Adrenal gland (tissue), 12 donors: Measurements from ENCODE around the gene COL20A1. TPM values are rescaled to one million over a fixed set of nuclear protein-coding genes. Genes with fewer than 3 reads are reported as not detected.

Source experiments
- DNase-seq, 7 donors: peaks; one replicate each; pipeline ENCODE4 v3.0.0-alpha.2; 2019 to 2020
- H3K27ac ChIP-seq, 5 donors: fragments of 200-600 bp; sonication (generic) in 4 of 5; 1 replicate in 3 of 5; 2 replicates in 2 of 5; pipeline versions ENCODE4 v1.5.1 to v1.8.0; 2016 to 2020; ENCODE audit warnings: mild to moderate bottlenecking in 1 of 5
- H3K27me3 ChIP-seq: fragments of 200-600 bp; 2 replicates; pipeline ENCODE4 v1.8.0; 2021
- H3K36me3 ChIP-seq, 2 donors: fragments of 200-600 bp; replicated peaks in 1 of 2; 1 replicate in 1 of 2; 2 replicates in 1 of 2; pipeline versions ENCODE4 v1.5.1 to v1.8.0; 2018 to 2022
- H3K4me1 ChIP-seq, 2 donors: fragments of 200-600 bp; replicated peaks in 1 of 2; 1 replicate in 1 of 2; 2 replicates in 1 of 2; pipeline versions ENCODE4 v1.5.1 to v1.8.0; 2018 to 2021
- H3K4me3 ChIP-seq, 4 donors: fragments of 200-600 bp; sonication (generic) in 3 of 4; one replicate each; pipeline ENCODE4 v1.5.1; 2016 to 2018
- H3K9me3 ChIP-seq, 3 donors: fragments of 200-600 bp; sonication (generic) in 1 of 3; replicated peaks in 1 of 3; 1 replicate in 2 of 3; 2 replicates in 1 of 3; pipeline versions ENCODE4 v1.5.1 to v1.8.0; 2016 to 2021
- POLR2A ChIP-seq, 2 donors: fragments of 450-650 bp; IDR thresholded peaks; one replicate each; pipeline ENCODE4 v1.6.1; 2017; ENCODE audit warnings: antibody characterized with exemption in 2 of 2, mild to moderate bottlenecking in 2 of 2, moderate library complexity in 1 of 2
- WGBS, 4 donors: extraction: QIAGEN DNeasy Blood & Tissue Kit in 2 of 4; methylation state at CpG; one replicate each; pipeline versions ENCODE4 v1.1.5 to v1.1.7; 2013 to 2017; 5-methylcytosine and 5-hydroxymethylcytosine counted together
- intact Hi-C, 2 donors: fragments of 100-400 bp; cut with DNase I; formaldehyde crosslinking; loops; one replicate each; pipeline versions ENCODE4 v1.14.1 to v1.15.0; 2022 to 2023
- polyA plus RNA-seq, 3 donors: library from polyadenylated mRNA; stranded (reverse); fragments of 200-250 nt in 2 of 3; fragments of 350-450 nt in 1 of 3; fragmentation: Illumina TruSeq in 1 of 3; extraction: RNeasy Lipid Tissue Mini Kit (QIAGEN cat#74804) in 1 of 3; gene quantifications; one replicate each; pipeline ENCODE4 v1.2.3, GENCODE V29; 2013 to 2014
- total RNA-seq, 9 donors: library from RNA; depleted of rRNA in 4 of 9; stranded (reverse); fragments of >200 nt in 4 of 9; fragments of 120-200 nt in 1 of 9; fragmentation: NEBNext Ultra II Directional in 1 of 9; extraction: Animal tissue kit (Norgen Biotek cat#: 25700) in 1 of 9; gene quantifications; one replicate each; pipeline versions ENCODE4 v1.1.0 to v1.2.4, GENCODE V29; 2013 to 2023
- TF ChIP-seq, protein P1 (sequence below), 6 experiments: fragments of 450-650 bp in 4 of 6; fragments of 200-600 bp in 2 of 6; sonication (generic) in 1 of 6; IDR thresholded peaks; 1 replicate in 5 of 6; 2 replicates in 1 of 6; pipeline versions ENCODE4 v1.5.1 to v1.8.0; 2016 to 2021; ENCODE audit warnings: antibody characterized with exemption in 6 of 6, mild to moderate bottlenecking in 2 of 6, moderate library complexity in 1 of 6
- donor health status: healthy with polysubstance abuse.
- donor health status: Bipolar disorder and iron deficiency.
- donor health status: DM: yes; HTN: yes; CAD: no.
- donor health status: DM: no; HTN: no; CAD: no.
- donor health status: DM: no; HTN: no; CAD: no.
- donor health status: DM: yes; HTN: yes; CAD: no.

The COL20A1 gene
- total and polyA plus RNA-seq, 12 donors: 0.09 to 0.97 (median 0.26) TPM; not detected in 6

DNA sequence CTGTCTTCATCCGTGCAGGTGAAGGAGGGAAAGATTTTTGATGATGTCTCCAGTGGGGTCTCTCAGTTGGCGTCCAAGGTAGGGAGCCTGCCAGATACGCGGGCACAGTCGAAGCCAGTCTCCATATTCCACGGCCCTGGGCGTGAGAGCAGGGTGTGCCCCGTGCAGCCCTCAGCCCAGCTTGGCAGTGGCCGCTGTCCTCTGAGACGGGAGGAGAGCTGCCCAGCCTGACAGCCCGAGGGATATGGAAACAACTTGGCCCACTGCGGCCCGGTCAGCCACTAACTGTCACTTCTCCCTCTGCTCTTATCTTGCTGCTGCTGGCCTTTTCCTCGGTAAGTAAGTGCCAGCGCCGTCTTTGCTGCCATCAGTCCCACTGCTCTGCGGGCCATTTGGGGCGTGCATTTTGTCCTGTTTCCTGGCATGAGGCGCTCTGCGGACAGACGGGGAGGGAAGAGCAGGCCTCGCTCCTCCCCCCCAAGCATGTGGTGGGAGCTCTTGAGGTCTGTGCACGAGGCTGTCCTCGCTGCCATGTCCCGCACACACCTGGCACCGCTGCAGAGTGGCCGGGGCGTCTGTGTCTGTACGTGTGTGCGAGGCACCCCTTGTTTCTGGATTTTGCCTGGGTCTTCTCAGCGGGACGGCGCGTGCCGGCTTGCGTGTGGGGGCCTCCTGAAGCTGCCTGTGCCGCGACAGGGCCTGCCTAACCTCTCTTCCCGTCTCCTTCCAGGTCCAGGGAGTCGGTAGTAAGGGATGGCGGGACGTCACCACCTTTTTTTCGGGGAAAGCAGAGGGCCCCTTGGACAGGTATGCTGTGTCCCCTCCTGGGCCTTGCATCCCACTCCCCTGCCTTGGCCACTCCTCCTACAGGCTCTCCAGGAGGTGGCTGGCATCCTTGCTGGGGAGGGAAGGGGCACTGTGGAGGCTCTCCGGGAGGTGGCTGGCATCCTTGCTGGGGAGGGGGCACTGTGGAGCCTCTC, 7.1 kb upstream of the COL20A1 start:
- 91 to 95% (median 94%) methylated on average over 29 to 44 of the region's 44 CpGs for WGBS, 4 donors
- DNase-seq: no peak
- H3K4me1 ChIP-seq: no peaks in the 10 kb centered on the region
- H3K27me3 ChIP-seq: no peaks in the 10 kb centered on the region
- H3K9me3 ChIP-seq: no peaks in the 10 kb centered on the region
- H3K4me3 ChIP-seq: no peak overlapping the region
- H3K36me3 ChIP-seq: peaks cover 0 to 50% of the 10 kb centered on the region in 2 donors
- H3K27ac ChIP-seq: no peak overlapping the region
- TF ChIP-seq POLR2A (IDR thresholded peaks at IDR 0.05): no peak
- TF ChIP-seq, protein P1, sequence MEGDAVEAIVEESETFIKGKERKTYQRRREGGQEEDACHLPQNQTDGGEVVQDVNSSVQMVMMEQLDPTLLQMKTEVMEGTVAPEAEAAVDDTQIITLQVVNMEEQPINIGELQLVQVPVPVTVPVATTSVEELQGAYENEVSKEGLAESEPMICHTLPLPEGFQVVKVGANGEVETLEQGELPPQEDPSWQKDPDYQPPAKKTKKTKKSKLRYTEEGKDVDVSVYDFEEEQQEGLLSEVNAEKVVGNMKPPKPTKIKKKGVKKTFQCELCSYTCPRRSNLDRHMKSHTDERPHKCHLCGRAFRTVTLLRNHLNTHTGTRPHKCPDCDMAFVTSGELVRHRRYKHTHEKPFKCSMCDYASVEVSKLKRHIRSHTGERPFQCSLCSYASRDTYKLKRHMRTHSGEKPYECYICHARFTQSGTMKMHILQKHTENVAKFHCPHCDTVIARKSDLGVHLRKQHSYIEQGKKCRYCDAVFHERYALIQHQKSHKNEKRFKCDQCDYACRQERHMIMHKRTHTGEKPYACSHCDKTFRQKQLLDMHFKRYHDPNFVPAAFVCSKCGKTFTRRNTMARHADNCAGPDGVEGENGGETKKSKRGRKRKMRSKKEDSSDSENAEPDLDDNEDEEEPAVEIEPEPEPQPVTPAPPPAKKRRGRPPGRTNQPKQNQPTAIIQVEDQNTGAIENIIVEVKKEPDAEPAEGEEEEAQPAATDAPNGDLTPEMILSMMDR (IDR thresholded peaks at IDR 0.05): no peak
- intact Hi-C loops: no loop called here

DNA sequence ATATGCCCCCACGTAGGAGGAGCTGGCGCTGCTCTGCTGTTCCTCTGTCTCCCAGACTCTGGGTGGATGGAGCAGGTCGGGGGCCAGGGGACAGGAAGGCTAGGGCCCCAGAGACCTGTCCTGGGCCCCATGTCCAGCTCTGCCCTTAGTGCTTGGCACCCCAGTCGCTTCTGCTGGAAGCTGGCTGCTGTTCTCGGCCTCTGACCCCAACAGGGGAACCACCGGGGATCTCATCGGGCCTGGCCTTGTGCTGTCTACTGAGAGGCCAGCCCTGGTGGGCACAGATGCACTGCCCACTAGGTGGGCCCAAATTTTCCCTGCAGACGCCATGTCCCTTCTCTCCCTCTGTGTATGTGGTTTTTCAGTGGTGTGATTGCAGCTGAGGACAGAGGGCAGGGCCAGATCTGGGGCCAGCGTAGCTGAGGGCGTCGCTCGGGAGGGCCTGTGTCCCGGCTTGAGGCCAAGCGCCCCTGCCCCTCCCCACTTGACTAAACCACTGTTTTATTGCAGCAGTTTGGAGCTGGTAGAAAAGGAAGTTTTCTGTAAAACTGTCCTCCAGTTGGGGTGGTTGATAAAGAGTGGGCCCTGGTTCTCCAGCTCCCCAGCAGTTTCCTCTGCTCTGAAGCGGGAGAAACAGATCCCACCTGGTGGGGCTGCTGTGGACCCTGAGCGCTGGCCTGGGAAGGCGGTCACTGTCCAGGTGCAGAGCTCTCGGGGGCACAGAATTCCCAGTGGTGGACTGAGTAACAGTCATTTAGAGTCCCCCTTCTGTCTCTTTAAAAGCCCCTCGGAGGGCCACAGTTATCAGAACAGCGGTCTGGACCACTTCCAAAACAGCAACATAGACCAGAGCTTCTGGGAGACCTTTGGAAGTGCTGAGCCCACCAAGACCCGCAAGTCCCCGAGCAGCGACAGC, 5.9 kb upstream of the COL20A1 start:
- H3K36me3 ChIP-seq: peaks cover 0 to 40% of the 10 kb centered on the region in 2 donors

DNA sequence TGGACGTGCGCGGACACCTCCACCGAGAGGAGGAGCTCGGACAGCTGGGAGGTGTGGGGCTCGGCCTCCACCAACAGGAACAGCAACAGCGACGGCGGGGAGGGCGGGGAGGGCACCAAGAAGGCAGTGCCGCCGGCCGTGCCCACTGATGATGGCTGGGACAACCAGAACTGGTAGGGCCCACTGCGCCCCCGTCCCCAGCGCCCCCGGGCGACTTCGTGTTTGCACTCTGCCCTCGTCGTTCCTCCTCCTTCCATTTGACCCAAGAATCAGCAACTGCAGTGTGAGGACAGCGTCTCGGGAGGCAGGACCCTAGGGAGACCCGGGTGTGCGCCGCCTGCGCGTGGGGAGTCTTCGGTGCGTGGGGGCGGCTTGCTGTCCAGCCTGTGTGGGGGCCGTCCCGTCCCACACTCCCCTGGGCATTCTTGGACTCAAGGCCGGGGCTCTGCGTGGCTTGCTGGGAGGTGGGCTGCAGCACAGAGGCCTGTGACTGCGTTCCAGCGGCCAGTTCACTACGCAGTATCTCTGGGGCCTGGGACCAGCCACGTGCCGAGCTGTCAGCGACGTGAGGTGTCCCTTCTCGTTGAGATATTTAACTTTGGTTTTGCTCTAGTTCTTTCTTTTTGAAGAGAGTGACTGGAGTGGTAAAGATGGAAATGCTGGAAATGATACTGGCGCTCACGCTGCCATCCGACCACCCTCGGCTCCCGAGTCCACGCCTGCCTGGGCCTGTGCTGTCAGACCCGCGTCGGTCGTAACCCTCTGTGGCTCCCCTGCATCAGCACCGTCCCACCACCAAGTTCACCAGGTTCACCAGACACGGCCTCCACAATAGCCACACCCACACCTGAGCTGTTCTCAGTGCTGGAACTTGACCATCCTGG, 5.0 kb upstream of the COL20A1 start:
- no peak overlapping the region for H3K27ac ChIP-seq
- H3K27me3 ChIP-seq: no peaks in the 10 kb centered on the region
- peaks cover 0 to 31% of the 10 kb centered on the region in 2 donors for H3K36me3 ChIP-seq
- no peak overlapping the region for H3K4me3 ChIP-seq
- no peak for TF ChIP-seq POLR2A (IDR thresholded peaks at IDR 0.05)
- TF ChIP-seq, protein P1 (IDR thresholded peaks at IDR 0.05): no peak
- 90 to 94% (median 93%) methylated on average over 32 to 55 of the region's 55 CpGs for WGBS, 4 donors
- no peak for DNase-seq
- intact Hi-C loops: no loop called here
- H3K9me3 ChIP-seq: no peaks in the 10 kb centered on the region
- no peaks in the 10 kb centered on the region for H3K4me1 ChIP-seq

More for the DNA sequence above, 5.9 kb upstream of the COL20A1 start:
- H3K9me3 ChIP-seq: no peaks in the 10 kb centered on the region
- H3K27ac ChIP-seq: no peak overlapping the region
- WGBS, 4 donors: 87 to 93% (median 91%) methylated on average over 15 to 23 of the region's 23 CpGs
- TF ChIP-seq, protein P1 (IDR thresholded peaks at IDR 0.05): no peak
- TF ChIP-seq POLR2A (IDR thresholded peaks at IDR 0.05): no peak
- H3K4me1 ChIP-seq: no peaks in the 10 kb centered on the region
- DNase-seq: no peak
- intact Hi-C loops: no loop called here
- no peak overlapping the region for H3K4me3 ChIP-seq
- H3K27me3 ChIP-seq: no peaks in the 10 kb centered on the region
